WTC11 (cell line): Measurements from ENCODE around the gene RNF40.

Experiments
- CREB1 ChIP-seq: sonication (generic); formaldehyde crosslinking; IDR thresholded peaks from 2 replicates; pipeline ENCODE4 v1.8.0; 2023; ENCODE audit warnings: mild to moderate bottlenecking, missing genetic modification reagents
- CTCF ChIP-seq: fragments of 200-600 bp; IDR thresholded peaks from 2 replicates; pipeline ENCODE4 v1.8.0; 2022; ENCODE audit warnings: antibody characterized with exemption
- GTF2I ChIP-seq: fragments of 250-450 bp; sonication (Bioruptor Pico); conservative IDR thresholded peaks from 2 replicates; pipeline ENCODE4 v1.4.0; 2021; ENCODE audit warnings: mild to moderate bottlenecking
- ZBTB21 ChIP-seq: sonication (generic); formaldehyde crosslinking; IDR thresholded peaks from 2 replicates; pipeline ENCODE4 v1.8.1; 2023; ENCODE audit warnings: mild to moderate bottlenecking, missing genetic modification reagents, borderline replicate concordance

GRCh38 chr16:30757316-30757715 is 4.8 kb upstream of the RNF40 start:
- TF ChIP-seq GTF2I (no peak), ZBTB21 (CRISPR knock-in tag) (no peak), CREB1 (CRISPR knock-in tag) (no peak), CTCF (no peak)
